NB4 (cell line): ENCODE data around the gene DPP9.

Source experiments
- CTCF ChIP-seq: IDR thresholded peaks from one replicate; pipeline ENCODE4 v1.5.1; 2012; ENCODE audit warnings: low read depth, low read length
- MAX ChIP-seq: IDR thresholded peaks from 2 replicates; pipeline ENCODE4 v1.6.1; 2011; ENCODE audit warnings: low read depth, low read length
- MYC ChIP-seq: IDR thresholded peaks from 2 replicates; pipeline ENCODE4 v1.6.1; 2011; ENCODE audit warnings: low read depth, low read length
- POLR2A ChIP-seq: IDR thresholded peaks from 2 replicates; pipeline ENCODE4 v1.6.1; 2011; ENCODE audit warnings: mild to moderate bottlenecking; ENCODE audit not compliant: insufficient read length; ENCODE audit errors: extremely low read depth

GRCh38 chr19:4711211-4711610 lies 12.4 kb downstream of the DPP9 start:
- no peak for TF ChIP-seq CTCF
- TF ChIP-seq MAX, result no peak
- TF ChIP-seq POLR2A, result no peak
- no peak for TF ChIP-seq MYC
